ENCODE measurements around the gene SCARB2.

SCARB2 gene

GRCh38 chr4:76198411-76199237 lies 15.0 kb downstream of the SCARB2 start:
- Histone ChIP-seq H3K4me3 (ENCODE audit: low read depth, low read length) (no peak overlapping the region), H3K27me3 (replicated peaks) (no peaks in the 10 kb centered on the region), H3K36me3 (replicated peaks) (peaks cover 7% of the 10 kb centered on the region), H3K27ac (peak overlapping the region; percentile 84)
- in situ Hi-C loops (cut with HindIII; ENCODE audit: low pct_ligation_motif_present, low sequenced_read_pairs), result no loop called here
- no peak for TF ChIP-seq CTCF (IDR thresholded peaks at IDR 0.05; ENCODE audit: low read depth, low read length, missing control alignments)
- DNase-seq, result peak; percentile 82

GRCh38 chr4:76197971-76198410 lies 15.6 kb downstream of the SCARB2 start:
- Histone ChIP-seq H3K27ac (peak overlapping the region; percentile 84), H3K36me3 (replicated peaks) (peaks cover 8% of the 10 kb centered on the region), H3K4me3 (ENCODE audit: low read depth, low read length) (no peak overlapping the region), H3K27me3 (replicated peaks) (no peaks in the 10 kb centered on the region)
- no peak for TF ChIP-seq CTCF (IDR thresholded peaks at IDR 0.05; ENCODE audit: low read depth, low read length, missing control alignments)
- peak; percentile 71 for DNase-seq
- in situ Hi-C loops (cut with HindIII; ENCODE audit: low pct_ligation_motif_present, low sequenced_read_pairs), result no loop called here

- H3K27ac ChIP-seq, result peak overlapping the region; percentile 84
- DNase-seq, result peak; percentile 34
- no peak for TF ChIP-seq CTCF (IDR thresholded peaks at IDR 0.05; ENCODE audit: low read depth, low read length, missing control alignments)
- H3K36me3 ChIP-seq (replicated peaks), result peaks cover 10% of the 10 kb centered on the region
- H3K4me3 ChIP-seq (ENCODE audit: low read depth, low read length), result no peak overlapping the region
- in situ Hi-C loops (cut with HindIII; ENCODE audit: low pct_ligation_motif_present, low sequenced_read_pairs), result no loop called here
- no peaks in the 10 kb centered on the region for H3K27me3 ChIP-seq (replicated peaks)
Measured at GRCh38 chr4:76197031-76197743, 16.4 kb downstream of the SCARB2 start.

GRCh38 chr4:76196376-76196775 lies 17.2 kb downstream of the SCARB2 start:
- in situ Hi-C loops (cut with HindIII; ENCODE audit: low pct_ligation_motif_present, low sequenced_read_pairs), result no loop called here
- H3K4me3 ChIP-seq (ENCODE audit: low read depth, low read length), result no peak overlapping the region
- TF ChIP-seq CTCF (IDR thresholded peaks at IDR 0.05; ENCODE audit: low read depth, low read length, missing control alignments), result no peak

GRCh38 chr4:76195326-76195725 lies 18.3 kb downstream of the SCARB2 start:
- peak overlapping the region; percentile 82 for H3K27ac ChIP-seq
- peaks cover 14% of the 10 kb centered on the region for H3K36me3 ChIP-seq (replicated peaks)
- H3K4me3 ChIP-seq (ENCODE audit: low read depth, low read length), result no peak overlapping the region
- in situ Hi-C loops (cut with HindIII; ENCODE audit: low pct_ligation_motif_present, low sequenced_read_pairs), result no loop called here
- no peak for TF ChIP-seq CTCF (IDR thresholded peaks at IDR 0.05; ENCODE audit: low read depth, low read length, missing control alignments)
- no peak for DNase-seq
- H3K27me3 ChIP-seq (replicated peaks), result no peaks in the 10 kb centered on the region

More at GRCh38 chr4:76196376-76196775, 17.2 kb downstream of the SCARB2 start:
- peaks cover 12% of the 10 kb centered on the region for H3K36me3 ChIP-seq (replicated peaks)
- H3K27me3 ChIP-seq (replicated peaks), result no peaks in the 10 kb centered on the region
- H3K27ac ChIP-seq, result no peak overlapping the region
- DNase-seq, result no peak
